BJ (cell line): ENCODE data around the gene ACTL7A. TPM values are rescaled to one million over a fixed set of nuclear protein-coding genes. Genes with fewer than 3 reads are reported as not detected.

Experiments
- CTCF ChIA-PET: fragments of 350-600 bp; formaldehyde crosslinking; extraction: SDS; loops from one replicate; lab custom pipeline; 2021; ENCODE audit warnings: antibody characterized with exemption, inconsistent platforms; lab: Yijun Ruan, JAX
- POLR2A ChIA-PET: fragments of 300-600 bp; sonication (Branson Sonifier 250); formaldehyde crosslinking; extraction: SDS; loops from one replicate; lab custom pipeline; 2021; ENCODE audit warnings: antibody characterized with exemption; lab: Charles Lee
- DNase-seq: peaks from one replicate; pipeline ENCODE4 v3.0.0-alpha.2; 2011; ENCODE audit warnings: low read depth
- H3K27me3 ChIP-seq: 2 replicates; pipeline ENCODE4 v1.6.0; 2011; ENCODE audit warnings: low read length; ENCODE audit not compliant: control insufficient read depth, insufficient read depth
- H3K36me3 ChIP-seq: 2 replicates; pipeline ENCODE4 v1.5.1; 2011; ENCODE audit warnings: low read length; ENCODE audit not compliant: control insufficient read depth, insufficient read depth
- H3K4me3 ChIP-seq: 2 replicates; pipeline ENCODE4 v1.5.1; 2011; ENCODE audit warnings: low read depth, mild to moderate bottlenecking, control low read depth, low read length
- polyA plus RNA-seq: library from polyadenylated mRNA; depleted of rRNA; stranded (reverse); fragments of >200 nt; gene quantifications from 2 replicates; pipeline ENCODE4 v1.2.3, GENCODE V29; 2011
- TF ChIP-seq, protein P1 (sequence below): IDR thresholded peaks from 2 replicates; pipeline ENCODE4 v1.5.1; 2011; ENCODE audit warnings: low read depth, mild to moderate bottlenecking, control low read depth, inconsistent platforms, low read length, moderate library complexity; ENCODE audit not compliant: insufficient read depth

The ACTL7A gene
- polyA plus RNA-seq, 1 experiment: not detected

- no peak for DNase-seq
- ChIA-PET POLR2A (no interaction called here), CTCF (interaction anchor here (1.4 kb wide), 1 partner anchor 8 kb away, joined by 3 read pairs; no protein-coding TSS in a partner anchor)
- TF ChIP-seq, protein P1, sequence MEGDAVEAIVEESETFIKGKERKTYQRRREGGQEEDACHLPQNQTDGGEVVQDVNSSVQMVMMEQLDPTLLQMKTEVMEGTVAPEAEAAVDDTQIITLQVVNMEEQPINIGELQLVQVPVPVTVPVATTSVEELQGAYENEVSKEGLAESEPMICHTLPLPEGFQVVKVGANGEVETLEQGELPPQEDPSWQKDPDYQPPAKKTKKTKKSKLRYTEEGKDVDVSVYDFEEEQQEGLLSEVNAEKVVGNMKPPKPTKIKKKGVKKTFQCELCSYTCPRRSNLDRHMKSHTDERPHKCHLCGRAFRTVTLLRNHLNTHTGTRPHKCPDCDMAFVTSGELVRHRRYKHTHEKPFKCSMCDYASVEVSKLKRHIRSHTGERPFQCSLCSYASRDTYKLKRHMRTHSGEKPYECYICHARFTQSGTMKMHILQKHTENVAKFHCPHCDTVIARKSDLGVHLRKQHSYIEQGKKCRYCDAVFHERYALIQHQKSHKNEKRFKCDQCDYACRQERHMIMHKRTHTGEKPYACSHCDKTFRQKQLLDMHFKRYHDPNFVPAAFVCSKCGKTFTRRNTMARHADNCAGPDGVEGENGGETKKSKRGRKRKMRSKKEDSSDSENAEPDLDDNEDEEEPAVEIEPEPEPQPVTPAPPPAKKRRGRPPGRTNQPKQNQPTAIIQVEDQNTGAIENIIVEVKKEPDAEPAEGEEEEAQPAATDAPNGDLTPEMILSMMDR: no peak
- H3K4me3 ChIP-seq: no peak overlapping the region
- H3K36me3 ChIP-seq: no peaks in the 10 kb centered on the region
- no peaks in the 10 kb centered on the region for H3K27me3 ChIP-seq
Measured at GRCh38 chr9:108860764-108861163, 1.3 kb upstream of the ACTL7A start.

DNA sequence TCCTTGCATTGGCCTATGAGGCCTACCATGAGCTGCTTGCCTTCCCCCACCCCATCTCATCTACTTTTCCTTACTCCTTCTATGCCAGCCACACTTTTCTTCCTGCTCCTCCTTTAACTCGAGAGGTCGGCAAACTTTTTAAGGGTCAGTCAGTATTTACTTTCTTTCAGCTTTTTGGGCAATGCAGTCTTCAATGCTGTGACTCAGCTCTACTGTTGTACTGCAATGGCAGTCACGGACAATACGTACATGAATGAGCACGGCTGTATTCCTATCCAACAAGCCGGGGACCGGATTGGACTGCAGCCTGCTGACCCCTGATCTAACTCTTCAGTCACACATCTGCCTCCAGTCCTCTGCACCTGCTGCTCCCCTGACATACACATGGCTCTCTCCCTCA is 602 bp upstream of the ACTL7A start:
- no peak overlapping the region for H3K4me3 ChIP-seq
- no peaks in the 10 kb centered on the region for H3K27me3 ChIP-seq
- ChIA-PET CTCF (no interaction called here), POLR2A (no interaction called here)
- TF ChIP-seq, protein P1: no peak
- no peaks in the 10 kb centered on the region for H3K36me3 ChIP-seq
- no peak for DNase-seq

DNA sequence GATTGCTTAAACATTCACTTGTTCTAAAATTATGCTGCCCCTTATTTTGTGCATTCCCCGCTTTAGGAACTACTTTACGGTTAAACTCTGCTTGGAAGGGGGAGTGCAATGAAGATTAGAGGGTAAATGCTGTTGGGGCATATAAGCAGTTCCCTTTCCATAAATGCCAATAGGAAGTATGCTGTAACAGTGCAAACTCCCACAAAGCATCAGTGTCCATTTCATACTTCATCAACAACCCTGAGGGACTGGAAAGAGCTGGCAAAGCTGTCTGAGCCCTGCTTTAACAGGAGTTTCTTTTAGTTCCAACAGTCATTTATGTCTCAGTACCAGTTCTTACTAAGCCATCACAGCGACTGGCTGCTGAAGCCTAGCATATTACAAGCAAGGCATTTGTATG is 1.8 kb downstream of the ACTL7A start:
- H3K4me3 ChIP-seq: no peak overlapping the region
- H3K36me3 ChIP-seq: no peaks in the 10 kb centered on the region
- ChIA-PET POLR2A (no interaction called here), CTCF (interaction anchor here (1.0 kb wide), 1 partner anchor 10 kb away, joined by 3 read pairs; no protein-coding TSS in a partner anchor)
- TF ChIP-seq, protein P1: no peak
- DNase-seq: no peak
- H3K27me3 ChIP-seq: no peaks in the 10 kb centered on the region

DNA sequence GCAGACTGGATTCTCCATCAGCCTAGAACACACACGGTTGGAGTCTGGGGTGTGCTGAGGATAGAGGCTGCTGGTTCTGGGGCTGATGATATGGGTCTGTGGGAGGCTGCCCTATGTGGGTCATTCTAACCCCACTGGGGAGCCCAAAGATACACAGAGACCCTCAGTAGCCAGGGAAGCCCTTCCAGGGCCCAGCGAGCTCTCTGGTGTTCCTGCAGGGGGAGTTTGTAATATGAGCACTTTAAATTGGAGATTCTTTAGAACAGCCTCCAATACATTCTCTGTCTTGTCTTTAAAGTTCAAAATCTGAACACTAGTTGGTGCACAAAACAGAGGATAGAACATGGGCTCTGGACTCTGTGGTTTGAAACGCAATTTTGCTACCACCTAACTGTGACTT is 2.4 kb downstream of the ACTL7A start:
- TF ChIP-seq, protein P1: no peak
- H3K36me3 ChIP-seq: no peaks in the 10 kb centered on the region
- CTCF ChIA-PET: interaction anchor here (1.0 kb wide), 2 partner anchors 10 to 13 kb away, joined by 3 read pairs; no protein-coding TSS in a partner anchor
- H3K4me3 ChIP-seq: no peak overlapping the region
- H3K27me3 ChIP-seq: no peaks in the 10 kb centered on the region
- POLR2A ChIA-PET: no interaction called here
- no peak for DNase-seq

DNA sequence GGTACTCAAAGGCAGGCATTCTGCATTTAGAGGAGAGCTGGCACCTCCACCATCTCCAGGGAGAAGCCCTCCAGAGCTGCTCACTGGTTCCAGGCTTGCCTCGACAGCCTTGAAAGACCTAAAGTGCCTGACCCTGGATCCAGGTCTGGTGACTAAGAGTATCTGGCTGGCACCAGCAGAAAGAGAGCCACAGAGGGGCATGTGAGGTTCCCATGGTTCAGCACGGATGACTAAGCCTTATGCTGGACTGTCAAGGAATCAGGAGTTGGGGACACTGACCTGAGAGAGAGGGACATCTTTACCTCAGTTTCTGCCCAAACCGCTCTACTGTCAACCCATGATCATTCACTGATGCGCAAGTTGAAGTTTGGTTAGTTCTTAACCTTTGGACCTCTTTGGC is 3.0 kb downstream of the ACTL7A start:
- POLR2A ChIA-PET: no interaction called here
- CTCF ChIA-PET: interaction anchor here (1.0 kb wide), 1 partner anchor 14 kb away, joined by 3 read pairs; no protein-coding TSS in a partner anchor
- DNase-seq: no peak
- Histone ChIP-seq H3K27me3 (no peaks in the 10 kb centered on the region), H3K4me3 (no peak overlapping the region), H3K36me3 (no peaks in the 10 kb centered on the region)
- TF ChIP-seq, protein P1: no peak
